Epithelial cell of esophagus (primary cell): ENCODE data around the gene PPY.
"Not testable (repeated sequence)": the region's sequence is repeated elsewhere in the genome, so short reads cannot be mapped to it uniquely, and the experiment has no call there.

ENCODE experiments used
- DNase-seq: peaks from one replicate; pipeline ENCODE4 v3.0.0; 2010; ENCODE audit warnings: low read depth
- H3K4me3 ChIP-seq: 2 replicates; pipeline ENCODE4 v1.5.1; 2011; ENCODE audit warnings: mild to moderate bottlenecking, low read length, control low read depth
- CTCF ChIP-seq: IDR thresholded peaks from 2 replicates; pipeline ENCODE4 v1.5.1; 2011; ENCODE audit warnings: low read depth, mild to moderate bottlenecking, low read length, control low read depth, inconsistent platforms; ENCODE audit not compliant: insufficient read depth; ENCODE audit errors: missing control alignments

Gene PPY

GRCh38 chr17:43928609-43929008 lies 13.7 kb downstream of the PPY start:
- no peak for TF ChIP-seq CTCF
- H3K4me3 ChIP-seq = no peak overlapping the region
- DNase-seq = no peak

GRCh38 chr17:43927929-43928328 lies 14.3 kb downstream of the PPY start:
- H3K4me3 ChIP-seq, DNase-seq: not testable (repeated sequence)

GRCh38 chr17:43927060-43927864 lies 15.0 kb downstream of the PPY start:
- DNase-seq = no peak
- H3K4me3 ChIP-seq = peak overlapping the region; percentile 1
- no peak for TF ChIP-seq CTCF

GRCh38 chr17:43924558-43924957 lies 17.7 kb downstream of the PPY start:
- peak; percentile 11 for DNase-seq
- H3K4me3 ChIP-seq = no peak overlapping the region
- TF ChIP-seq CTCF = no peak

- TF ChIP-seq CTCF = no peak
- no peak for DNase-seq
- no peak overlapping the region for H3K4me3 ChIP-seq
Measured at GRCh38 chr17:43920500-43921095, 21.7 kb downstream of the PPY start.

GRCh38 chr17:43918026-43918389 lies 24.3 kb downstream of the PPY start:
- no peak overlapping the region for H3K4me3 ChIP-seq
- DNase-seq = no peak
- TF ChIP-seq CTCF = no peak

- TF ChIP-seq CTCF = peak; percentile 50
- H3K4me3 ChIP-seq = no peak overlapping the region
- DNase-seq = peak; percentile 42
Measured at GRCh38 chr17:43917348-43918025, 24.8 kb downstream of the PPY start.
